Measurements from ENCODE around the gene SOST. TPM values are rescaled to one million over a fixed set of nuclear protein-coding genes. Genes with fewer than 3 reads are reported as not detected.
A peak's percentile ranks its signal among the peaks of the same experiment; 100 is the strongest.

SOST gene
- total RNA-seq, 4 donors from 2014 or later, result 0.49 to 1.5 TPM; not detected in 2

- H3K4me3 ChIP-seq (ENCODE audit: low read depth, poor library complexity, severe bottlenecking), result no peak overlapping the region
- 37 to 43% methylated on average over 5 of the region's 5 CpGs for WGBS, 2 donors
- DNase-seq (ENCODE audit: low spot score in 2 of 2), result no peak
- intact Hi-C loops (cut with DNase I; ENCODE audit: low total_unique reads), result no loop called here
- TF ChIP-seq POLR2A (IDR thresholded peaks at IDR 0.05), result no peak
- no peak for TF ChIP-seq CTCF (IDR thresholded peaks at IDR 0.05)
These were observed 40.0 kb downstream of the SOST start for GRCh38 chr17:43718544-43718943.

- TF ChIP-seq POLR2A (IDR thresholded peaks at IDR 0.05) (no peak), CTCF (IDR thresholded peaks at IDR 0.05) (no peak)
- 61 to 62% methylated on average over 6 of the region's 6 CpGs for WGBS, 2 donors
- no peak for DNase-seq (ENCODE audit: low spot score in 2 of 2)
- intact Hi-C loops (cut with DNase I; ENCODE audit: low total_unique reads), result no loop called here
- no peak overlapping the region for H3K4me3 ChIP-seq (ENCODE audit: low read depth, poor library complexity, severe bottlenecking)
These were observed 40.7 kb downstream of the SOST start for GRCh38 chr17:43717913-43718312.

- intact Hi-C loops (cut with DNase I; ENCODE audit: low total_unique reads), result no loop called here
- no peak overlapping the region for H3K4me3 ChIP-seq (ENCODE audit: low read depth, poor library complexity, severe bottlenecking)
- TF ChIP-seq POLR2A (IDR thresholded peaks at IDR 0.05), result no peak
- no peak for TF ChIP-seq CTCF (IDR thresholded peaks at IDR 0.05)
- no peak for DNase-seq (ENCODE audit: low spot score in 2 of 2)
- 55 to 68% methylated on average over 4 of the region's 4 CpGs for WGBS, 2 donors
These were observed 44.0 kb downstream of the SOST start for GRCh38 chr17:43714465-43715149.

GRCh38 chr17:43713494-43714162, 45.0 kb downstream of the SOST start:
- TF ChIP-seq CTCF (IDR thresholded peaks at IDR 0.05) (no peak), POLR2A (IDR thresholded peaks at IDR 0.05) (no peak)
- peak overlapping the region; percentile 3 for H3K4me3 ChIP-seq (ENCODE audit: low read depth, poor library complexity, severe bottlenecking)
- intact Hi-C loops (cut with DNase I; ENCODE audit: low total_unique reads), result no loop called here
- 2 to 4% methylated on average over 27 to 52 of the region's 53 CpGs for WGBS, 2 donors
- no peak for DNase-seq (ENCODE audit: low spot score in 2 of 2)

- H3K4me3 ChIP-seq (ENCODE audit: low read depth, poor library complexity, severe bottlenecking), result no peak overlapping the region
- TF ChIP-seq CTCF (IDR thresholded peaks at IDR 0.05), result no peak
- no peak for TF ChIP-seq POLR2A (IDR thresholded peaks at IDR 0.05)
- DNase-seq (ENCODE audit: low spot score in 2 of 2), result no peak
- intact Hi-C loops (cut with DNase I; ENCODE audit: low total_unique reads), result no loop called here
- 72 to 74% methylated on average over 6 of the region's 6 CpGs for WGBS, 2 donors
These were observed 46.2 kb downstream of the SOST start for GRCh38 chr17:43712397-43712796.
